ENCODE results near the gene KRTAP5-3.
A peak's percentile ranks its signal among the peaks of the same experiment; 100 is the strongest.
"Not testable (repeated sequence)": the region's sequence is repeated elsewhere in the genome, so short reads cannot be mapped to it uniquely, and the experiment has no call there.

Gene KRTAP5-3

GRCh38 chr11:1608363-1608762 is at the start of gene KRTAP5-3:
Gene KRTAP5-3 (minus strand): TSS chr11:1608463. CDS start chr11:1608385, 78 bp downstream.
- no peak for DNase-seq (ENCODE audit: low read depth)

- DNase-seq (ENCODE audit: low read depth), result no peak
Observed at GRCh38 chr11:1656670-1657069, 48.4 kb upstream of the KRTAP5-3 start.

GRCh38 chr11:1656061-1656441 is 47.8 kb upstream of the KRTAP5-3 start:
- no peak for DNase-seq (ENCODE audit: low read depth)

- DNase-seq (ENCODE audit: low read depth), result no peak
Observed at GRCh38 chr11:1655168-1656060, 47.2 kb upstream of the KRTAP5-3 start.

GRCh38 chr11:1654388-1655167 is 46.3 kb upstream of the KRTAP5-3 start:
- no peak for DNase-seq (ENCODE audit: low read depth)

- no peak for DNase-seq (ENCODE audit: low read depth)
Observed at GRCh38 chr11:1653541-1654387, 45.5 kb upstream of the KRTAP5-3 start.

GRCh38 chr11:1652771-1653540 is 44.7 kb upstream of the KRTAP5-3 start:
- peak; percentile 67 for DNase-seq (ENCODE audit: low read depth)

- no peak for DNase-seq (ENCODE audit: low read depth)
Observed at GRCh38 chr11:1652442-1652770, 44.1 kb upstream of the KRTAP5-3 start.

GRCh38 chr11:1652026-1652425 is 43.8 kb upstream of the KRTAP5-3 start:
- DNase-seq (ENCODE audit: low read depth), result no peak

GRCh38 chr11:1651411-1651980 is 43.2 kb upstream of the KRTAP5-3 start:
- DNase-seq (ENCODE audit: low read depth), result no peak

- DNase-seq (ENCODE audit: low read depth), result no peak
Observed at GRCh38 chr11:1650918-1651262, 42.6 kb upstream of the KRTAP5-3 start.

- no peak for DNase-seq (ENCODE audit: low read depth)
Observed at GRCh38 chr11:1650034-1650917, 42.0 kb upstream of the KRTAP5-3 start.

GRCh38 chr11:1648653-1649420 is 40.6 kb upstream of the KRTAP5-3 start:
- no peak for DNase-seq (ENCODE audit: low read depth)

GRCh38 chr11:1647901-1648652 is 39.8 kb upstream of the KRTAP5-3 start:
- DNase-seq (ENCODE audit: low read depth), result no peak

- not testable (repeated sequence) for DNase-seq (ENCODE audit: low read depth)
Observed at GRCh38 chr11:1646540-1646939, 38.3 kb upstream of the KRTAP5-3 start.

GRCh38 chr11:1645357-1645821 is 37.1 kb upstream of the KRTAP5-3 start:
- DNase-seq (ENCODE audit: low read depth), result no peak

- DNase-seq (ENCODE audit: low read depth), result no peak
Observed at GRCh38 chr11:1644601-1645356, 36.5 kb upstream of the KRTAP5-3 start.

GRCh38 chr11:1643146-1643690 is 35.0 kb upstream of the KRTAP5-3 start:
- DNase-seq (ENCODE audit: low read depth), result no peak

All from ELR (cell line).